GM12875 (cell line): ENCODE results near the gene BSCL2.

Source experiments
- H3K4me3 ChIP-seq: one replicate; pipeline ENCODE4 v1.5.1; 2011; ENCODE audit warnings: low read depth, low read length, control low read depth
- TF ChIP-seq, protein P1 (sequence below): IDR thresholded peaks from 2 replicates; pipeline ENCODE4 v1.5.1; 2011; ENCODE audit warnings: low read depth, mild to moderate bottlenecking, control low read depth, inconsistent platforms, low read length, moderate library complexity, borderline replicate concordance; ENCODE audit not compliant: insufficient read depth

BSCL2 gene

GRCh38 chr11:62671608-62672389 is 35.4 kb downstream of the BSCL2 start, which contains the start of the genes LBHD1 and UQCC3:
Gene LBHD1, minus strand, starts transcription at chr11:62672267. Its CDS starts 2,236 bp downstream, at chr11:62670031.
Gene UQCC3, plus strand, starts transcription at chr11:62671673. Its CDS starts 73 bp downstream, at chr11:62671746.
- TF ChIP-seq, protein P1, sequence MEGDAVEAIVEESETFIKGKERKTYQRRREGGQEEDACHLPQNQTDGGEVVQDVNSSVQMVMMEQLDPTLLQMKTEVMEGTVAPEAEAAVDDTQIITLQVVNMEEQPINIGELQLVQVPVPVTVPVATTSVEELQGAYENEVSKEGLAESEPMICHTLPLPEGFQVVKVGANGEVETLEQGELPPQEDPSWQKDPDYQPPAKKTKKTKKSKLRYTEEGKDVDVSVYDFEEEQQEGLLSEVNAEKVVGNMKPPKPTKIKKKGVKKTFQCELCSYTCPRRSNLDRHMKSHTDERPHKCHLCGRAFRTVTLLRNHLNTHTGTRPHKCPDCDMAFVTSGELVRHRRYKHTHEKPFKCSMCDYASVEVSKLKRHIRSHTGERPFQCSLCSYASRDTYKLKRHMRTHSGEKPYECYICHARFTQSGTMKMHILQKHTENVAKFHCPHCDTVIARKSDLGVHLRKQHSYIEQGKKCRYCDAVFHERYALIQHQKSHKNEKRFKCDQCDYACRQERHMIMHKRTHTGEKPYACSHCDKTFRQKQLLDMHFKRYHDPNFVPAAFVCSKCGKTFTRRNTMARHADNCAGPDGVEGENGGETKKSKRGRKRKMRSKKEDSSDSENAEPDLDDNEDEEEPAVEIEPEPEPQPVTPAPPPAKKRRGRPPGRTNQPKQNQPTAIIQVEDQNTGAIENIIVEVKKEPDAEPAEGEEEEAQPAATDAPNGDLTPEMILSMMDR, result no peak
- H3K4me3 ChIP-seq, result peak within 1 kb of the TSS; percentile 95

GRCh38 chr11:62671236-62671607 is 36.0 kb downstream of the BSCL2 start:
- peak overlapping the region; percentile 95 for H3K4me3 ChIP-seq
- TF ChIP-seq, protein P1, result no peak

GRCh38 chr11:62669420-62670161 is 37.6 kb downstream of the BSCL2 start:
- no peak overlapping the region for H3K4me3 ChIP-seq

DNA sequence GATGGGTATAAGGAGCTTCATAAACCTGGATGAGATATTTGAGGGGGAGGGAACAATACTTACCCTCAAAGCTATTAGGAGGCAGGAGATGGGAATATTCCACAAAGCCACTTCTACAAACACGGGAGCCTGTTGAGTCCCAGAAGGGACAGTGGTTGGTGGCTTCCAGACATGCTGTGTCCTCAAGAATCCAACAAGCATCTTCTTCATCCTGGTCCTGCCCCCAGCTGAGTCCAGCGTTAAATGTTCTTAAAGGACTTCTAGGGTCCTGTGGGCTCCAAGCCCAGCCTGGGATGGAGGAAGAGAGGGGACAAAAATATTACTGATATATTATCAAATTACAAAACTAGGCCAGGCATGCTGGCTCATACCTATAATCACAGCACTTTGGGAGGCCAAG is 39.8 kb downstream of the BSCL2 start:
- TF ChIP-seq, protein P1, result no peak
- H3K4me3 ChIP-seq, result no peak overlapping the region

More at GRCh38 chr11:62669420-62670161, 37.6 kb downstream of the BSCL2 start:
- TF ChIP-seq, protein P1, result no peak

DNA sequence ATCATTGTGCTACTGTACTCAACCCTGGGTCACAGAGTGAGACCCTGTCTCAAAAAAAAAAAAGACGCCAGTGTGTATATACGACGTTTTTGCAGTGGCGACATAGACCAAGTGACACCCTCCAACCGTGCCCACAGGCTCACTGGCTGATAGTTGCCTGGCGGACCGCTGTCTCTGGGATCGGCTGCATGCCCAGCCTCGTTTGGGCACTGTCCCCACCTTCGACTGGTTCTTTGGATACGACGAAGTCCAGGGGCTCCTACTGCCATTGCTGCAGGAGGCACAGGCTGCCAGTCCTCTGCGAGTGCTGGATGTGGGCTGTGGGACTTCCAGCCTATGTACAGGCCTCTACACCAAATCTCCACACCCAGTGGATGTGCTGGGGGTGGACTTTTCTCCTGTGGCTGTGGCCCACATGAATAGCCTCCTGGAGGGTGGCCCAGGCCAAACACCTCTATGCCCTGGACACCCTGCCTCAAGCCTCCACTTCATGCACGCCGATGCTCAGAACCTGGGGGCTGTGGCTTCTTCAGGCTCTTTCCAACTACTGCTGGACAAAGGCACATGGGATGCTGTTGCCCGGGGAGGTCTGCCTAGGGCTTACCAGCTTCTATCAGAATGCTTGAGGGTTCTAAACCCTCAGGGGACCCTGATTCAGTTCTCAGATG is 40.8 kb downstream of the BSCL2 start:
- TF ChIP-seq, protein P1, result no peak
- H3K4me3 ChIP-seq, result peak overlapping the region; percentile 68

GRCh38 chr11:62665599-62666258 is 41.5 kb downstream of the BSCL2 start:
- H3K4me3 ChIP-seq, result peak overlapping the region; percentile 68
- TF ChIP-seq, protein P1, result no peak
